IMR-90 (cell line): ENCODE measurements around the gene WIPF2. TPM values are rescaled to one million over a fixed set of nuclear protein-coding genes. Genes with fewer than 3 reads are reported as not detected.

Source experiments
- ATAC-seq: fragments of 200-7000 bp; cut with Tn5 transposase; 2 replicates; pipeline ENCODE4 v1.9.1; 2020; ENCODE audit warnings: low read depth, mild to moderate bottlenecking, moderate library complexity
- BruUV-seq: library from RNA; stranded (reverse); fragments of 400-500 nt; replicated peaks from 2 replicates; lab custom pipeline; 2021; lab: Mats Ljungman, UMichigan
- CTCF ChIA-PET: fragments of 300-600 bp; formaldehyde crosslinking; extraction: SDS; loops from one replicate; lab custom pipeline; 2021; ENCODE audit warnings: antibody characterized with exemption; lab: Yijun Ruan, JAX
- POLR2A ChIA-PET: fragments of 300-600 bp; sonication (Branson Sonifier 250); formaldehyde crosslinking; loops from one replicate; lab custom pipeline; 2022; ENCODE audit warnings: antibody characterized with exemption; ENCODE audit not compliant: unreplicated experiment; lab: Charles Lee
- DNase-seq: peaks from one replicate; pipeline ENCODE4 v3.0.0; 2013
- H2AFZ ChIP-seq: replicated peaks from 2 replicates; pipeline ENCODE3; 2013; ENCODE audit warnings: low read length, mild to moderate bottlenecking; ENCODE audit not compliant: poor library complexity
- H2AK5ac ChIP-seq: 2 replicates; pipeline ENCODE4 v1.6.1; 2013; ENCODE audit warnings: low read depth, low read length, inconsistent platforms
- H2AK9ac ChIP-seq: replicated peaks from 2 replicates; pipeline ENCODE3; 2013; ENCODE audit warnings: mild to moderate bottlenecking, low read depth, low read length, moderate library complexity; ENCODE audit not compliant: poor library complexity
- H2BK120ac ChIP-seq: 2 replicates; pipeline ENCODE4 v1.6.1; 2013; ENCODE audit warnings: low read depth, low read length, inconsistent platforms
- H2BK15ac ChIP-seq: 3 replicates; pipeline ENCODE4 v1.6.1; 2013; ENCODE audit warnings: low read depth, low read length, inconsistent platforms
- H2BK20ac ChIP-seq: 2 replicates; pipeline ENCODE4 v1.6.1; 2013; ENCODE audit warnings: low read depth, mild to moderate bottlenecking, inconsistent platforms, low read length, moderate library complexity
- H2BK5ac ChIP-seq: 2 replicates; pipeline ENCODE4 v1.6.1; 2013; ENCODE audit warnings: mild to moderate bottlenecking, low read depth, low read length, inconsistent platforms; ENCODE audit not compliant: poor library complexity, severe bottlenecking
- H3K14ac ChIP-seq: replicated peaks from 2 replicates; pipeline ENCODE4 v1.6.1; 2013; ENCODE audit warnings: low read depth, low read length, inconsistent platforms
- H3K18ac ChIP-seq: 2 replicates; pipeline ENCODE4 v1.6.1; 2013; ENCODE audit warnings: low read depth, low read length, control low read depth
- H3K23ac ChIP-seq: 2 replicates; pipeline ENCODE4 v1.6.1; 2013; ENCODE audit warnings: low read depth, low read length, inconsistent platforms
- H3K27ac ChIP-seq: 2 replicates; pipeline ENCODE4 v1.5.1; 2013; ENCODE audit warnings: mild to moderate bottlenecking, control low read depth, low read length; ENCODE audit not compliant: insufficient read depth
- H3K27me3 ChIP-seq: 2 replicates; pipeline ENCODE4 v1.6.1; 2013; ENCODE audit warnings: low read length; ENCODE audit not compliant: control insufficient read depth, insufficient read depth
- H3K36me3 ChIP-seq: 2 replicates; pipeline ENCODE4 v1.6.1; 2013; ENCODE audit warnings: low read length, mixed read lengths; ENCODE audit not compliant: control insufficient read depth, insufficient read depth
- H3K4ac ChIP-seq: 2 replicates; pipeline ENCODE4 v1.6.1; 2013; ENCODE audit warnings: low read depth, low read length, inconsistent platforms
- H3K4me1 ChIP-seq: 2 replicates; pipeline ENCODE4 v1.6.1; 2013; ENCODE audit warnings: low read length, mixed read lengths; ENCODE audit not compliant: control insufficient read depth, insufficient read depth
- H3K4me2 ChIP-seq: 2 replicates; pipeline ENCODE4 v1.6.1; 2013; ENCODE audit warnings: low read depth, mild to moderate bottlenecking, control low read depth, low read length, moderate library complexity
- H3K4me3 ChIP-seq: 2 replicates; pipeline ENCODE4 v1.5.1; 2013; ENCODE audit warnings: low read depth, mild to moderate bottlenecking, control low read depth, low read length, moderate library complexity; ENCODE audit not compliant: insufficient read depth
- H3K56ac ChIP-seq: 2 replicates; pipeline ENCODE4 v1.6.1; 2013; ENCODE audit warnings: low read length, inconsistent platforms; ENCODE audit not compliant: insufficient read depth; ENCODE audit errors: extremely low read depth
- H3K79me1 ChIP-seq, 2 experiments: 2 replicates each; pipeline ENCODE4 v1.6.1; 2013; ENCODE audit warnings: low read length in 2 of 2, inconsistent platforms in 1 of 2, low read depth in 1 of 2
- H3K9ac ChIP-seq: 2 replicates; pipeline ENCODE4 v1.6.1; 2013; ENCODE audit warnings: low read depth, low read length, control low read depth
- H3K9me1 ChIP-seq: 2 replicates; pipeline ENCODE4 v1.6.1; 2013; ENCODE audit warnings: low read length, inconsistent platforms; ENCODE audit not compliant: insufficient read depth
- H3K9me3 ChIP-seq: 2 replicates; pipeline ENCODE4 v1.6.1; 2013; ENCODE audit warnings: low read length; ENCODE audit not compliant: control insufficient read depth, insufficient read depth
- H4K20me1 ChIP-seq: 2 replicates; pipeline ENCODE4 v1.6.1; 2013; ENCODE audit warnings: low read length, inconsistent platforms; ENCODE audit not compliant: insufficient read depth
- H4K5ac ChIP-seq: 2 replicates; pipeline ENCODE4 v1.6.1; 2013; ENCODE audit warnings: mild to moderate bottlenecking, low read depth, low read length, control low read depth
- H4K8ac ChIP-seq, 2 experiments: 2 replicates each; pipeline ENCODE4 v1.6.1; 2013; ENCODE audit warnings: low read depth in 2 of 2, low read length in 2 of 2, control low read depth in 1 of 2, inconsistent platforms in 1 of 2
- H4K91ac ChIP-seq: 2 replicates; pipeline ENCODE4 v1.6.1; 2013; ENCODE audit warnings: low read depth, low read length, inconsistent platforms; ENCODE audit not compliant: insufficient read depth
- BHLHE40 ChIP-seq: fragments of 150-350 bp; IDR thresholded peaks from 2 replicates; pipeline ENCODE4 v1.6.1; 2016; ENCODE audit warnings: mild to moderate bottlenecking, low read depth, low read length
- CEBPB ChIP-seq: IDR thresholded peaks from 2 replicates; pipeline ENCODE4 v1.6.1; 2012; ENCODE audit warnings: low read depth, low read length, improper control_type of control experiment
- CTCF ChIP-seq: conservative IDR thresholded peaks from 2 replicates; pipeline ENCODE4 v1.5.1; 2012; ENCODE audit warnings: mild to moderate bottlenecking, low read depth, low read length, improper control_type of control experiment
- ELK1 ChIP-seq: fragments of 150-350 bp; IDR thresholded peaks from 2 replicates; pipeline ENCODE4 v1.6.1; 2016; ENCODE audit warnings: low read depth, mild to moderate bottlenecking, low read length, moderate library complexity, borderline replicate concordance
- FOS ChIP-seq: fragments of 150-350 bp; IDR thresholded peaks from 2 replicates; pipeline ENCODE4 v1.6.1; 2016; ENCODE audit warnings: low read depth, low read length
- NFE2L2 ChIP-seq: fragments of 150-350 bp; IDR thresholded peaks from 2 replicates; pipeline ENCODE4 v1.6.1; 2016; ENCODE audit warnings: low read depth, mild to moderate bottlenecking, low read length
- POLR2A ChIP-seq: IDR thresholded peaks from 2 replicates; pipeline ENCODE4 v1.6.1; 2012; ENCODE audit warnings: mild to moderate bottlenecking, low read depth, low read length
- RAD21 ChIP-seq: IDR thresholded peaks from 2 replicates; pipeline ENCODE4 v1.6.1; 2012; ENCODE audit warnings: low read length, improper control_type of control experiment
- RCOR1 ChIP-seq: IDR thresholded peaks from 2 replicates; pipeline ENCODE4 v1.6.1; 2012; ENCODE audit warnings: mild to moderate bottlenecking, low read length, improper control_type of control experiment; ENCODE audit not compliant: insufficient replicate concordance
- RFX5 ChIP-seq: IDR thresholded peaks from 2 replicates; pipeline ENCODE4 v1.8.0; 2012; ENCODE audit warnings: low read depth, mild to moderate bottlenecking, low read length, moderate library complexity
- WGBS, 2 experiments: methylation state at CpG; one replicate each; pipeline versions ENCODE4 v1.1.5 to v1.1.7; 2013; ENCODE audit warnings: missing lambda C conversion rate in 2 of 2; ENCODE audit not compliant: insufficient read length in 1 of 2; ENCODE audit errors: extremely low coverage in 2 of 2; 5-methylcytosine and 5-hydroxymethylcytosine counted together
- dilution Hi-C: fragments of 300-500 bp; cut with HindIII; formaldehyde crosslinking; loops from one replicate; pipeline ENCODE4 v1.14.3; 2018; ENCODE audit warnings: low sequenced_read_pairs; ENCODE audit not compliant: unreplicated experiment
- in situ Hi-C: fragments of 300-500 bp; cut with MboI; formaldehyde crosslinking; loops from 3 replicates; pipeline ENCODE4 v1.14.3; 2019; ENCODE audit warnings: low sequenced_read_pairs, inconsistent platforms, mixed read lengths
- intact Hi-C: fragments of 100-400 bp; cut with micrococcal nuclease; formaldehyde crosslinking; loops from 2 replicates; pipeline ENCODE4 v1.10.0; 2022
- polyA plus RNA-seq, 3 experiments: library from polyadenylated mRNA; depleted of rRNA; stranded (reverse); fragments of >200 nt; gene quantifications; 2 replicates each; pipeline ENCODE4 v1.2.3, GENCODE V29; 2012; ENCODE audit warnings: low replicate concordance in 1 of 3
- total RNA-seq: library from RNA; depleted of rRNA; stranded (reverse); fragments of >200 nt; gene quantifications from 2 replicates; pipeline ENCODE4 v1.2.3, GENCODE V29; 2012

WIPF2 gene
- total and polyA plus RNA-seq, 2 of the 4 experiments (the other 2 are of a cell fraction), result 2.0 to 8.9 TPM

- Histone ChIP-seq H2AK5ac (peak overlapping the region; percentile 43; the same call in 1 of the 2 replicates), H3K79me1 (peaks cover 21 to 94% of the 10 kb centered on the region in 2 experiments), H3K27ac (no peak overlapping the region), H3K4ac (no peak overlapping the region), H3K9ac (no peak overlapping the region), H2AFZ (no peak overlapping the region), H4K91ac (no peak overlapping the region; the same call in 1 of the 2 replicates), H3K9me3 (no peaks in the 10 kb centered on the region), H3K4me2 (no peak overlapping the region), H2BK20ac (no peak overlapping the region), H2BK120ac (no peak overlapping the region), H4K8ac (no peak overlapping the region), H3K18ac (no peak overlapping the region), H3K14ac (no peak overlapping the region), H3K4me3 (no peak overlapping the region), H3K36me3 (peaks cover 4% of the 10 kb centered on the region), H4K5ac (no peak overlapping the region), H3K56ac (no peak overlapping the region), H3K27me3 (no peaks in the 10 kb centered on the region), H3K23ac (no peak overlapping the region), H2AK9ac (peak overlapping the region; percentile 44), H2BK5ac (no peak overlapping the region), H3K4me1 (peaks cover 57% of the 10 kb centered on the region), H2BK15ac (no peak overlapping the region), H4K20me1 (peaks cover 56% of the 10 kb centered on the region), H3K9me1 (peaks cover 39% of the 10 kb centered on the region)
- intact Hi-C loops, result no loop called here
- DNase-seq (no peak), ATAC-seq (no peak)
- in situ Hi-C loops, result no loop called here
- dilution Hi-C loops, result no loop called here
- 82% methylated on average over 3 of the region's 4 CpGs; no CpG with 5 or more reads in 1 of the 2 experiments for WGBS, 2 experiments
- ChIA-PET CTCF (no interaction called here), POLR2A (no interaction called here)
- BruUV-seq, result no TSS peak
- no peak for TF ChIP-seq NFE2L2
- TF ChIP-seq CTCF, result no peak
- TF ChIP-seq BHLHE40, result no peak
- no peak for TF ChIP-seq RFX5
- TF ChIP-seq ELK1, result no peak
- no peak for TF ChIP-seq FOS
- no peak for TF ChIP-seq RAD21
- TF ChIP-seq RCOR1, result no peak
- no peak for TF ChIP-seq POLR2A
- no peak for TF ChIP-seq CEBPB
These were observed 108.2 kb downstream of the WIPF2 start for GRCh38 chr17:40327244-40327729.
